HG03521 (cell line): ENCODE data around the gene NOS1.
"Not testable (repeated sequence)": the region's sequence is repeated elsewhere in the genome, so short reads cannot be mapped to it uniquely, and the experiment has no call there.

ENCODE experiments used
- ATAC-seq: cut with Tn5 transposase; IDR thresholded peaks from one replicate; pipeline ENCODE4 v1.9.1; 2021; ENCODE audit warnings: mild to moderate bottlenecking, moderate library complexity; ENCODE audit not compliant: unreplicated experiment

Gene NOS1

GRCh38 chr12:117361347-117361751 is at the start of gene NOS1:
NOS1 (minus strand) TSS chr12:117361626; CDS start chr12:117331069, 30,557 bp downstream.
- no peak for ATAC-seq

- ATAC-seq = no peak
These were observed 47.9 kb upstream of the NOS1 start for GRCh38 chr12:117409286-117409685.

DNA sequence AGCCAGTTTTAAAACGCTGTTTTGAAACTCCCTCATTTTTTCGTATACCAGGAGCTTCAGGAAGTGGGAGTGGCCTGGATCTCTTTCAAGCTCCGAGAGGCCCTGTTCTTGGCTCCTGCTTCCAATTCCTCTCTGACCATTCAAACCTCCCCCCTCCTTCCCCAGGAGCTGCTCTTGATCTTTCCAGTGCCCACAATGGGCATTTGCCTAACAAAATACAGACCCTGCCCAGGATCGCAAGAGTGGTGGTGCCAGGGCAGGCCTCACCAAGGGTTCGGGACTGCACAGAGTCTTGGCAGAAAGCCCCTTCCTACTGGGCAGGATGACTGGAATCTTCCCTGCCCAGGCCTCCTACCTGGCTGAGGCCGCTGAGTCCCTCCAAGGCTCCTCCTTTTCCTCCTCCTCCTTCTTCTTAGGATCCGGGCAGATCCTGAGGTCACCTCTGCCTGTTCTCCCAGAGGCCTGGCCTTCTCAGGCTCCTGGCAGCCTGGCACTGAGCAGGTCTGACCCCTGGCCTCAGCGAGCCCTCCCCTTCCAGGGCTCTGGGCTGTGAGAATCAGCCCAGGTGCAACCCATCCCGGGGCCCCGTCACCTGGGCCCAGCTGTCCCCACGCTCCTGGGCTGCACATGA is 46.9 kb upstream of the NOS1 start:
- ATAC-seq = no peak

DNA sequence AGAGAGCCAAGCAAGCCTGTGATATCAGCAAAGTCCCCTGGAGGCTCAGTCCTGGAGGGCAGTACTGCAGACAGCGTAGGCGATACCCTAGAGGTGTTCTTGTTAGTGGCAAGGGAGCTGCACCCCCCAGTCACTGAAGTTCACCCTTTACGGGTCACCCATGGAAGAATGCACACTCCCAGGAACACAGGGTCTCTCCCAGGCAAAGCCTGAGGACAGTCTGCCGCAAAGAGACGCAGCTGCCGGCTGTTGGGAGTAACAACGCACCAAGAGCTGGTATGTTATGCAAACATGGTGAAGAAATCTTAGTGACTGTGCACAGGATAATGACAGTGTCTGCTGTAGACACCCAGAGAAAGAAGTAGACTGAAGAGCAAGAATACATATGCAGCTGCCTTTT is 43.5 kb upstream of the NOS1 start:
- ATAC-seq = no peak

DNA sequence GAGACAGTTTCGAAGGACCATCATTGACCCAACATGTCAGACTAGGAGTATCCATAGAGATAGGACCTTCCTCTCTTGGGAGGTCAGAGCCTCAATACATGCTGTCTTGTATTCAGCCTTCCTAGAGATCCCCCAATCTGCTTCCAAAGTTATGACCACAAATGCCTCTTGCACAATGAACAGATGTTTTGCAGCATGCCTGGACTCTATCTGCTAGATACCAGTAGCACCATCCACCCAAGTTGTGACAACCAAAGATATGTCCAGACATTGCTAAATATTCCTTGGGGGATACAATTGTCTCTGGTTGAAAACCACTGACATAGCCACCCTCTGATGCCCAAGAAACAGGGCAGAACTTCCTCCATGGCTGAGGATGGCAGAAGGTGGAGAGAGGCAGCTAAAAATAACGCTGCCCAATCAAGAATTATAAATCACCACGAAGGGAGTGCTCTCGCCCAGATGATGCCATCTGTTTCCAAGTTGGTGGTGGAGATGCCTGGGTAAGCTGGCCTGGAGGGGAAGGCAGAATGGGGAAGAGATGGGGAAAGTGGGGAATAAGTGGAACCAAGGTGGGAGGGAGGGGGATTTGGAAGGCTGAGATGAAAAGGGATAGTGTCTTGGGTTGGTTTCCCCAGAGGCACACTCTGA is 42.9 kb upstream of the NOS1 start:
- ATAC-seq = no peak

DNA sequence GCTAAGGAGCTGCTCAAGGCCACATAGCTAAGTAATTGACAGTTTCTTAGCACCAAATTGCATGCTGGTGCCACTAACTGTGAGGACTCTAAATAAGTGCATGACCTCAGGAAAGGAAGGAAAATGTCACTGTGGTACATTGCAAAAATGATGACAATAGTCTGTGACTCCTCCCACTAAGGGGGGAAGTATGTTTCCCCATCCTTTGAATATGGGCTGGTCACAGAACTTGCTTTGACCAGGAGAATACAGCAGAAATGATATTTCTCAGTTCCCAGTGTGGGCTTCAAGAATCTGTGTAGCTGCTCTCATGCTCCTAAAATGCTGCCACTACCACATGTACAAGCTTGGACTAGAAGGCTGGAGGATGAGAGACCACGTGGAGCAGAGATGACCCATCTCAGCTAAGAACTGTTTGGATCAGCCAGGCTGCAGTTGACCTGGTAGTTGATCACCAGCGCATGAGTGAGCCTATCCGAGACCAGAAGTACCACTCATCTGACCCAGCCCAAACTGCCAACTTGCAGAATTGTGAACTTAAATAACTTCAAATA is 42.2 kb upstream of the NOS1 start:
- ATAC-seq = no peak

DNA sequence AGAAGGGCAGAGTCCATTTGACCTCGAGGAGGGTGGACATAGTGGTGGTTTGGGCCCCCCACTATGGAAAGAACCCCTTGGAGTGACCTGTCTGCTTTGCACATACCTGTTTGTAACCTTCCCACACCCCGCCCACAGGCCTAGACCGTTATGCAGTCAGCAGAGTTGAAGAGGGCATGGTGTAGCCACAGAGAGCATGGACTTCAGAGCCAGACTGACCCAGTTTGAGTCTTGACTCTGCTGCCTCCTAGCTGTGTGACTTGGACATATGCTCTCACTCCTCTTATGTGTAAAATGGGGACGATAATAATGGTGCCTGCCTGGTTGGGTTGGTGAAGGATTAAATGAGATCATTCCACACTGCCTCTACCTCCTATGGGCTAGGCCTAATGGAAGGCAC is 40.9 kb upstream of the NOS1 start:
- no peak for ATAC-seq

DNA sequence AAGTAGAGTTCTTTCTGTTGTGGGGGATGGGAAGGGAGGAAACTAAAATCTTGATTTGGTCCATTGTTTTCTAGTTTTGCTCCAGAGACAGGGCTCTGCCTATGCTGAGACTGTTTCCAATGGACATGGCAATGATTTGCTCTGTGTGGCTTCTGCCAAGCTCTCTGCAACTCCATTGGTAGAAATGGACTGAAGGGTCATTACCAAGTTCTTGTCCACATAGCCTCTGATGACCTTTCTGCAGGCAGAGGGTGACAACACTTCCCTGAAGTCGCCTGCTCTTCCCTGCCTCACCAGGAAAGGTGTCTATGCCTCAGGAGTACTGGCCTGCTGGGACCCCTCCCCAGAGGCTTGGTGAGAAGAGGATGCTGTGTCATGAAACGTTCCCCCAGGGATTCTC is 39.5 kb upstream of the NOS1 start:
- ATAC-seq = no peak

GRCh38 chr12:117398482-117398881 is 37.1 kb upstream of the NOS1 start:
- ATAC-seq = not testable (repeated sequence)

GRCh38 chr12:117395766-117396165 is 34.3 kb upstream of the NOS1 start:
- ATAC-seq = no peak

DNA sequence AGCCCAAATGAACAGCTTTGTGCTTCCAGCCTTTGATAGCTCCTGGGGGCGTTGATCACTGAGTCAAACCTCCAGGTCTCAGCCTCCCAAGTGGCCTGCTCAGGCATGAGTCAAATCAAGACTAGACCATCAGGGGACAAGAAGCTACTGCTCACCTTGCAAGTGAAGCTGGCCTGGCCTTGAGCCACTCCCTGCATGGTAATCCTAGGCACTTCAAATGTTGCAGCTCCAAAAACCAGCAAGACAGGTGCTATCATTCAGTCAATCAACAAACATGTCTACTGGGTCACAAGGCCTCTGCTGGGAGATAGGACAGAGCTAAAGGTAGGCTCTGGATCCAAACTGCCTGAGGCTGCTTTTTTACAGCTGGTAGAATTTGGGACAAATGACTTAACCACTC is 33.1 kb upstream of the NOS1 start:
- no peak for ATAC-seq

DNA sequence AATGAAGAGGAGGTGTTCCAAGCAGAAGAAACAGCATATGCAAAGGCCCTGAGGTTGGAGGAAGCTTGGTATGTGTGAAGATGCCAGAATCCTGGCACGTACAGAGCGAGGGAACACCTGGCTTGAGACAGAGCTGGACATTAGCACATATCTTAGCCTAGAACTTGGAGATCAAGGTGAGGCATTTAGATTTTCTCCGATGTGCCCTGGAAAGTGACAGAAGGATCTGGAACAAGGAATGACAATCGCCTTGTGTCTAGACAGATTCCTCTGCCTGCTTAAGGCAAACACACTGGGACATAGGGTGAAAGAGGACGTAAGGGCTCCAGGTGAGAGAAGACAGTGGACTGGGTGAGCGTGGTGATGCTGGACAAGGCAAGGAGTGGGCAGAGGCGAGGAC is 32.2 kb upstream of the NOS1 start:
- no peak for ATAC-seq

GRCh38 chr12:117390866-117391265 is 29.4 kb upstream of the NOS1 start:
- no peak for ATAC-seq

- ATAC-seq = no peak
These were observed 27.6 kb upstream of the NOS1 start for GRCh38 chr12:117388951-117389446.

DNA sequence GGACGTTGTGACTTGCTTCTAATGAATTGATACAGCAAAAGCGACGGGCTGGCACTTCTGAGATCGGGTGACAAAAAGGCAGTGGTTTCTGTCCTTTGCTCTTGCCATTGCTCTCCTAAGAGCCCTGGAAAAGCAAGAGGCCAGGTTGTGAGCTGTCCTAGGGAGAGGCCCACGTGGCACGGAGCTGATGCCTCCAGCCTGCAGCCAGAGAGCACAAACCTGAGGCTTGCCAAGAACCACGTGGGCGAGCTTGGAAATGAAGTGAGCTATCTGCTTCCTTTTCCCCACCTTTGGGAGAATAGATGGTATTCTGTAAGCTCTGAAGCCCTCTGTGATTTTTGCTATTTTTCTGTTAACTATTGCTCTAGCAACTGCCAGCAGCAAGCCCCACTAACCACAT is 26.4 kb upstream of the NOS1 start:
- ATAC-seq = no peak

- ATAC-seq = no peak
These were observed 23.3 kb upstream of the NOS1 start for GRCh38 chr12:117384735-117385134.

DNA sequence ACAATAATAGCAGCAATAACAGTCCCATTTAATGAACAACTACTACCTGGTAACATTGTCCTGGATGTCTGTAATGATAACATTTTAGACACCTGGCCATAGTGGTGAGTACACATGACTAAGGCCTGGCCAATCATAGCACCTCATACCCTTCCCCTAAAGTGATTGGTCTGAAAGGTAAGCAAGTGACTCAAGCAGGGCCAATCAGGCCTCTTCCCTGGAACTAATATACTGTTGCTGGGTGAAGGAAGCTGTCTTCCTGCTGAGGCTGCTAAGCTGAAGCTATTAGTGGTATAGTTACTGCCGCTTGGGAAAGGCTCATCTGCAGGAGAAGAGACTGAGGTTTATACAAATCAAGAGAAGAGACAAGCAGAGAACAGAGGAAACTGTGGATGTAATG is 18.7 kb upstream of the NOS1 start:
- no peak for ATAC-seq

DNA sequence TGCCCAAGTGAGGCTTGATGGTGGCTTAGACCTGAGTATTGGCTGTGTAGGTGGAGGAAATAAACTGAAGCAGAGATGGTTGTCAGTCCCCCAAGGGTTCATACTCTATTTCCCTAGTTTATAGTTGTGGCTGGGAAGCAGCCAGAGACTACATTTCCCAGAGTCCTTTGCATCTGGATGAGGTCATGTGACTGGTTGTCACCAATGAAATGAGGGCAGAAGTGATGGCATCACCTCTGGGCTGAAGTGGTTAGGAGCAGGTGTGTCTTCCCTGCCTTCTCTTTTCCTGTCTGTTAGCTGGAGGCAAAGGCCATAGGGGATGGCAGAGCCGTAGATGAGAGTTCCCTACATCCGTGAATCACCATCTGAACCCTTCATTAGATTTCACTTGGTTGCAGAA is 16.3 kb upstream of the NOS1 start:
- ATAC-seq = no peak

GRCh38 chr12:117370588-117370987 is 9.2 kb upstream of the NOS1 start:
- ATAC-seq = no peak

DNA sequence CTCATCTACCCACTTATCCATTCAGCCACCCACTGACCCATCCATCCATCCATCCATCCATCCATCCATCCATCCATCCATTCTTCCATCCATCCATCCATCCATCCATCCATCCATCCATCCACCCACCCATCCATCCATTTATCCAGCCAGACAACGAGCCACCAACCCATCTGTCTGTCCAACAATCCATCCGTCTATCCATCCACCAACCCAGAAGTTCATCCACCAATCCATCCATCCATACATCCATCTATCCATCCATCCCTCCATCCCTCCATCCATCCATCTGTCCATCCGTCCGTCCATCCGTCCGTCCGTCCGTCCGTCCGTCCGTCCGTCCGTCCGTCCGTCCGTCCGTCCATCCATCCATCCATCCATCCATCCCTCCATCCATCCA is 8.6 kb upstream of the NOS1 start:
- ATAC-seq = not testable (repeated sequence)

- no peak for ATAC-seq
These were observed 5.7 kb upstream of the NOS1 start for GRCh38 chr12:117367006-117367638.

GRCh38 chr12:117365049-117365616 is 3.7 kb upstream of the NOS1 start:
- no peak for ATAC-seq
